ENCODE measurements around the gene DCUN1D3. TPM values are rescaled to one million over a fixed set of nuclear protein-coding genes. Genes with fewer than 3 reads are reported as not detected.
A peak's percentile ranks its signal among the peaks of the same experiment; 100 is the strongest.
"Not testable (repeated sequence)": the region's sequence is repeated elsewhere in the genome, so short reads cannot be mapped to it uniquely, and the experiment has no call there.

The DCUN1D3 gene
- total RNA-seq, 1 donor from 2014 or later, result 24.2 TPM

DNA sequence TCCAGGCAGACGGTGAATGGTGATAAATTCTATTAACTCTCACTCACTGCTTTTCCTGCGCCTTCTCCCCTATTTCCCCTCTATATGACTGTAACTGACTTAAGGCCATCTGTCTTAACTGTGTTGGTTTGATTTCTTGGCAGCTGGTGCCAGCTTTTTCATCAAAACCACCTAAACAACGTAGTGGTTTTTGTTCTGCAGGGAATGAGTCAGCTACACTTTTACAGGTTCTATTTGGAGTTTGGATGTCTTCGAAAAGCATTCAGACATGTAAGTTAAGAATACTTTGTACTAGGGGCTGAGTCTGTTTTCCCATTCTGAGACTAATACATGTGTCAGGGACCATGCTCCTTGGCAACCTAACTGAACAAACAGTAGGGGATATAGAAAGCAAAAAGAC lies 85.4 kb downstream of the DCUN1D3 start:
- Mint-ChIP-seq H3K36me3 (ENCODE audit: insufficient read depth) (peaks cover 4% of the 10 kb centered on the region), H3K27me3 (no peaks in the 10 kb centered on the region), H3K4me3 (ENCODE audit: low read depth) (no peak overlapping the region), H3K9me3 (ENCODE audit: low read depth) (no peaks in the 10 kb centered on the region), H3K27ac (peak overlapping the region; percentile 34), H3K4me1 (ENCODE audit: low read depth) (peaks cover 7% of the 10 kb centered on the region)
- DNase-seq (ENCODE audit: low spot score, unreplicated experiment), result no peak
- TF ChIP-seq, protein P1, sequence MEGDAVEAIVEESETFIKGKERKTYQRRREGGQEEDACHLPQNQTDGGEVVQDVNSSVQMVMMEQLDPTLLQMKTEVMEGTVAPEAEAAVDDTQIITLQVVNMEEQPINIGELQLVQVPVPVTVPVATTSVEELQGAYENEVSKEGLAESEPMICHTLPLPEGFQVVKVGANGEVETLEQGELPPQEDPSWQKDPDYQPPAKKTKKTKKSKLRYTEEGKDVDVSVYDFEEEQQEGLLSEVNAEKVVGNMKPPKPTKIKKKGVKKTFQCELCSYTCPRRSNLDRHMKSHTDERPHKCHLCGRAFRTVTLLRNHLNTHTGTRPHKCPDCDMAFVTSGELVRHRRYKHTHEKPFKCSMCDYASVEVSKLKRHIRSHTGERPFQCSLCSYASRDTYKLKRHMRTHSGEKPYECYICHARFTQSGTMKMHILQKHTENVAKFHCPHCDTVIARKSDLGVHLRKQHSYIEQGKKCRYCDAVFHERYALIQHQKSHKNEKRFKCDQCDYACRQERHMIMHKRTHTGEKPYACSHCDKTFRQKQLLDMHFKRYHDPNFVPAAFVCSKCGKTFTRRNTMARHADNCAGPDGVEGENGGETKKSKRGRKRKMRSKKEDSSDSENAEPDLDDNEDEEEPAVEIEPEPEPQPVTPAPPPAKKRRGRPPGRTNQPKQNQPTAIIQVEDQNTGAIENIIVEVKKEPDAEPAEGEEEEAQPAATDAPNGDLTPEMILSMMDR (IDR thresholded peaks at IDR 0.05; ENCODE audit: unreplicated experiment), result no peak

DNA sequence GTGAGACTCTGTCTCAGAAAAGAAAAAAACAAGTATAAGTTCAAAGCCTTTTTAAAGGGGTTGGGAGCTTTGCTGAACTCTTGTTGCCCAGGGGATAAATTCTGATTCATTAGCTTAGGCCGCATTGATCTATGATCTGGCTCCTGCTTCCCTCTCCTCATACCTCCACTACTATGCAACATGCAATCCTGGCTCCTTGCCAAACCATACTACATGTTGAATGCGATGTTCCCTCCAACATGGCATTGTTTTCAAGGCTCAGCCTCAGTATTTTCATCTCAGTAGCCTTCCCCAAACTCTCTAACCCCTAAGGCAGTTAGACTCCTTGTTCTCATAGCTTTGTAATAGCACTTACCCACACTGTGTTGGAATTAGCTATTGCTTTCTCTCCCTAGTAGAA lies 87.6 kb downstream of the DCUN1D3 start:
- Mint-ChIP-seq H3K4me3 (ENCODE audit: low read depth) (no peak overlapping the region), H3K9me3 (ENCODE audit: low read depth) (no peaks in the 10 kb centered on the region), H3K27ac (no peak overlapping the region), H3K36me3 (ENCODE audit: insufficient read depth) (peaks cover 2% of the 10 kb centered on the region), H3K4me1 (ENCODE audit: low read depth) (peaks cover 8% of the 10 kb centered on the region), H3K27me3 (no peaks in the 10 kb centered on the region)
- TF ChIP-seq, protein P1 (IDR thresholded peaks at IDR 0.05; ENCODE audit: unreplicated experiment), result no peak
- no peak for DNase-seq (ENCODE audit: low spot score, unreplicated experiment)

DNA sequence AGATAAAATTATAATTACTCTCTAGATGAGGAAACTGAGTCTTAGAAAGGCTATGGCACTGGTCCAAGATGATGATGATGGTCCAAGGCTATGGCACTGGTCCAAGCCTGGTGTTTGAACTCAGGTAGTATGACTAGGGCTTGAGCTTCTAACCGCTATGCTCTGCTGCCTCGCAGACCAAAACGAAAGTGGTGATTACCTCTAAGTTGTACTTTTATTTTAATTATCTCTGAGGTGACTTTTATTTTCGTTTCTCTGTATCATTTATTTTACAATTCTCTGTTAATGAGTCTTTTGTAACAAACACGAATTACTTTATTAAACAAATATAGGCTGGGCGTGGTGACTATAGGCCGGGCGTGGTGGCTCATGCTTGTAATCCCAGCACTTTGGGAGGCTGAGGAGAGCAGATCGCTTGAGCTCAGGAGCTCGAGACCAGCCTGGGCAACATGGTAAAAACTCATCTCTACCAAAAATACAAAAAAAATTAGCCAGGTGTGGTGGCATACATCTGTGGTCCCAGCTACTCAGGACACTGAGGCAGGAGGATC lies 88.2 kb downstream of the DCUN1D3 start:
- H3K9me3 Mint-ChIP-seq (ENCODE audit: low read depth), result no peaks in the 10 kb centered on the region

DNA sequence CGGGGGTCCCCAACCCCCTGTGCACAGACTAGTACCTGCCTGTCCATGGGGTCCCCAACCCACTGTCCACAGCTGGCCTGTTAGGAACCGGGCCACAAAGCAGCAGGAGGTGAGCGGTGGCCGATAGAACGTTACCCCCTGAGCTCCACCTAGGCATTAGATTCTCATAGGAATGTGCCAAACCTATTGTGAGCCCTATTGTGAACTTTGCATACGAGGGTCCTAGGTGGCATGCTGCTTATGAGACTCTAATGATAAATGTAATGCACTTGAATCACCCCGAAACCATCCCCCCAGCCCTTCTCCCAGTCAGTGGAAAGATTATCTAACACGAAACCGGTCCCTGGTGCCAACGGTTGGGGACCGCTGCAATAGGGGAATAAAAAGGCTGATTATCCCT lies 92.3 kb downstream of the DCUN1D3 start:
- Mint-ChIP-seq H3K27me3 (no peaks in the 10 kb centered on the region), H3K4me3 (ENCODE audit: low read depth) (peak overlapping the region; percentile 98), H3K36me3 (ENCODE audit: insufficient read depth) (no peaks in the 10 kb centered on the region), H3K27ac (no peak overlapping the region), H3K4me1 (ENCODE audit: low read depth) (peaks cover 28% of the 10 kb centered on the region), H3K9me3 (ENCODE audit: low read depth) (no peaks in the 10 kb centered on the region)
- TF ChIP-seq, protein P1 (IDR thresholded peaks at IDR 0.05; ENCODE audit: unreplicated experiment), result no peak
- DNase-seq (ENCODE audit: low spot score, unreplicated experiment), result no peak

More for the DNA sequence above, 88.2 kb downstream of the DCUN1D3 start:
- DNase-seq (ENCODE audit: low spot score, unreplicated experiment), result no peak
- TF ChIP-seq, protein P1 (IDR thresholded peaks at IDR 0.05; ENCODE audit: unreplicated experiment), result no peak
- peaks cover 10% of the 10 kb centered on the region for H3K4me1 Mint-ChIP-seq (ENCODE audit: low read depth)
- H3K27me3 Mint-ChIP-seq, result no peaks in the 10 kb centered on the region
- H3K4me3 Mint-ChIP-seq (ENCODE audit: low read depth), result no peak overlapping the region
- no peak overlapping the region for H3K27ac Mint-ChIP-seq
- H3K36me3 Mint-ChIP-seq (ENCODE audit: insufficient read depth), result peaks cover 2% of the 10 kb centered on the region

DNA sequence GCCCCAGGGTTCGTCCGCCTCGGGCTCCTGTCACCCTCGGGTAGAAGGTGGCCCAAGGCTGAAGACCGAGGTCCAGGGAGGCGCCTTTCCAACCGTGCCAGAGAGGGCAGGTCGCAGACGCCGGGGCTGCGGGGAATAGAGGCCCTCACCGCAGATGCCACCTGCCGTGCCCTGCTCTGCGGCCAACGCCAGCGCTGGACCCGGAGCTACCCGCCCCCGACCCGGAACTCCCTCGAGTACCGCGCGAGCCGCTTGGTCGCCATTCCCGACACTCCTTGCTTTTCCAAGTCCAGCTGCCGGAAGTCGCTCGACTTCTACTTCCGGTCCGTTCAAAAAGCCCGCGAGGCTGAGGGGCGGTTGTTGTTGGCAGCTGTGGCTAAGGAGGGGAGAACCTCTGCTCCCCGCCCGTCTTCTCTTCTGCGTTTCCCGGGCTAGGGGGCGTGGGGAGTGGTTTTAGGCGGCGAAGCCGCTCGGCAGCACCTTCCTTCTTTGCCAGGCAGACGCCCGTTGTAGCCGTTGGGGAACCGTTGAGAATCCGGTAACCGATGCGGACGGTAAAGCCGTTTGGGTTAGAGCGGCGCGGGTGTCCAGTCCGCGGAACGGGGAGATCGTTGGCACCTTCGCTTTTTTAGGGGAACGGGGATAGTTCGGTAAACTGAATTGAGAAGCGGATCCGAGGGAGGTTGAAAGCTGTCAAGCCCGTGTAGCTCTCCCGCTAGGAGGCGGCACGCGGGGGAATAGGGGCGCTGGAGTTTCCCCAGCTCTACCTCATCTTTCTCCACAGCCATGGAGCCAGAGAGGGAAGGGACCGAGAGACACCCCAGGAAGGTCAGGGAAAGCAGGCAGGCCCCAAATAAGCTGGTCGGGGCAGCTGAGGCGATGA lies 93.7 kb downstream of the DCUN1D3 start, which contains the start of the genes ERI2 and REXO5:
TSS of gene ERI2 (minus strand) at position 305 of the 883 bp plus-strand sequence. CDS start at position 263, 42 bp downstream.
TSS of gene REXO5 (plus strand) at position 360 of the 883 bp plus-strand sequence. CDS start at position 787, 427 bp downstream.
- Mint-ChIP-seq H3K4me3 (ENCODE audit: low read depth) (peak within 1 kb of the TSS; percentile 98), H3K9me3 (ENCODE audit: low read depth) (no peaks in the 10 kb centered on the region), H3K4me1 (ENCODE audit: low read depth) (peaks cover 24% of the 10 kb centered on the region), H3K27ac (peak within 1 kb of the TSS; percentile 98), H3K36me3 (ENCODE audit: insufficient read depth) (no peaks in the 10 kb centered on the region), H3K27me3 (no peaks in the 10 kb centered on the region)
- TF ChIP-seq, protein P1 (IDR thresholded peaks at IDR 0.05; ENCODE audit: unreplicated experiment), result peak; percentile 51
- DNase-seq (ENCODE audit: low spot score, unreplicated experiment), result peak; percentile 85

DNA sequence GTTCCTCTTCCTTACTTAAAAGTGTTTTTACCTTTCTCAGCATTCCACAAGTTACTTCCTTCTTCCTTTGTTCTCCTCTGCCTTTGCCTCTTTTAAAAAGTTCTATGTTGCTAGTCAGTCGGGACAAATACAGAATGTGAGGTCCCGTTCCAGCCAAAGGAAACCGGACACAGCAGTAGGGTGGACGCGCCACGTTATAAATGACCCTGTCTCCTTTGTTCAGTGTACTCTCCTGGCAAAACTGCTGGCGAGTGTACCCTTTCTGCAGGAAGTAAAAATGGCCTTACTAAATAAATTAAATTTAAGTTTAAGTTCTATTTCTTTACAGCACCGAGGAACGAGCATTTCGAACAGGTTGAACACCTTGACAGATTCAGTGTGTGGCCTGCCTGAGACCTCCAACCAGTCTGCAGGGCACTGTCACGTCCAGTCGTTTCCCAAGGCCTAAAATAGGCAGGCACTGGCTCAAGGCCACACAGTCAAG lies 94.4 kb downstream of the DCUN1D3 start:
- peak overlapping the region; percentile 98 for H3K27ac Mint-ChIP-seq

More for the DNA sequence above, 94.4 kb downstream of the DCUN1D3 start:
- Mint-ChIP-seq H3K4me1 (ENCODE audit: low read depth) (peaks cover 28% of the 10 kb centered on the region), H3K4me3 (ENCODE audit: low read depth) (peak overlapping the region; percentile 98)
- H3K36me3 Mint-ChIP-seq (ENCODE audit: insufficient read depth); H3K27me3 Mint-ChIP-seq; H3K9me3 Mint-ChIP-seq (ENCODE audit: low read depth); DNase-seq (ENCODE audit: low spot score, unreplicated experiment): not testable (repeated sequence)
